Calu3 (cell line): Measurements from ENCODE around the gene GAGE13. TPM values are rescaled to one million over a fixed set of nuclear protein-coding genes. Genes with fewer than 3 reads are reported as not detected.
"Not testable (repeated sequence)": the region's sequence is repeated elsewhere in the genome, so short reads cannot be mapped to it uniquely, and the experiment has no call there.

Experiments
- BruUV-seq: library from RNA; stranded (reverse); fragments of 400-500 nt; replicated peaks from 2 replicates; lab custom pipeline; 2021; lab: Mats Ljungman, UMichigan
- CTCF ChIA-PET: fragments of 300-600 bp; sonication (Branson Sonifier 250); formaldehyde crosslinking; loops from one replicate; lab custom pipeline; 2022; ENCODE audit warnings: antibody characterized with exemption; lab: Charles Lee
- DNase-seq: peaks from one replicate; pipeline ENCODE4 v3.0.0; 2022
- H3K27ac Mint-ChIP-seq: one replicate; pipeline ENCODE4 v1.8.0; 2022; ENCODE audit warnings: mixed read lengths; ENCODE audit not compliant: unreplicated experiment
- H3K27me3 Mint-ChIP-seq: one replicate; pipeline ENCODE4 v1.8.0; 2022; ENCODE audit warnings: mixed read lengths; ENCODE audit not compliant: unreplicated experiment
- H3K36me3 Mint-ChIP-seq: one replicate; pipeline ENCODE4 v1.8.0; 2022; ENCODE audit warnings: mild to moderate bottlenecking, moderate library complexity, mixed read lengths; ENCODE audit not compliant: insufficient read depth, unreplicated experiment
- H3K4me1 Mint-ChIP-seq: one replicate; pipeline ENCODE4 v1.8.0; 2022; ENCODE audit warnings: mild to moderate bottlenecking, low read depth, mixed read lengths; ENCODE audit not compliant: unreplicated experiment
- H3K4me3 Mint-ChIP-seq: one replicate; pipeline ENCODE4 v1.8.0; 2022; ENCODE audit warnings: mild to moderate bottlenecking, low read depth, moderate library complexity, mixed read lengths; ENCODE audit not compliant: unreplicated experiment
- H3K9me3 Mint-ChIP-seq: one replicate; pipeline ENCODE4 v1.8.0; 2022; ENCODE audit warnings: low read depth, mixed read lengths; ENCODE audit not compliant: unreplicated experiment
- CTCF ChIP-seq: fragments of 200-600 bp; IDR thresholded peaks from one replicate; pipeline ENCODE4 v1.8.0; 2022; ENCODE audit warnings: antibody characterized with exemption; ENCODE audit not compliant: unreplicated experiment
- intact Hi-C: fragments of 100-400 bp; cut with micrococcal nuclease; formaldehyde crosslinking; loops from one replicate; pipeline ENCODE4 v1.10.0; 2022; ENCODE audit not compliant: unreplicated experiment
- total RNA-seq: library from RNA; stranded (reverse); gene quantifications from 2 replicates; pipeline ENCODE4 v1.2.3, GENCODE V29; 2022

The GAGE13 gene
- total RNA-seq, 1 experiment from 2014 or later = not detected

DNA sequence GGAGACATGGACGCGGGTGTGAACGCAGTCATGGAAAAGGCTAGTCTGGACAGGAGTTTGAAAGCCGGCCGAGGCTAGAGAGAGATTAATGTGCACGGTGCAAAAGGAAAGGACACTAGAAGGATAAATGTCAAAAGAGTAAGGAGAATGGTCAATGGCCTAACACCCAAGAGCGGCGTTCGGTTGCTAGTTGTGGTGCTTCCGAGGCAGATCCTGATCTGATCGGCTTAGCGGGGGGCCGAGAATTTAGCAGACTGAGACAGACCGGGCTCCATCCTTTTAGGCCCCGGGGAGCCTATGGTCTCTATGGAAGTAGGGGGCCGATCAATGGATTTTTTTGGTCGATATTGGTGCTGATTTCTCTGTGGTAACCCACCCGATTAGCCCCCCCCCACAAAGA lies 21.0 kb upstream of the GAGE13 start:
- Mint-ChIP-seq H3K4me1 (peaks cover 24% of the 10 kb centered on the region), H3K27me3 (no peaks in the 10 kb centered on the region), H3K27ac (no peak overlapping the region), H3K4me3 (no peak overlapping the region), H3K9me3 (no peaks in the 10 kb centered on the region), H3K36me3 (no peaks in the 10 kb centered on the region)
- DNase-seq = no peak
- CTCF ChIA-PET = no interaction called here
- no peak for TF ChIP-seq CTCF
- intact Hi-C loops = no loop called here
- BruUV-seq = no TSS peak

DNA sequence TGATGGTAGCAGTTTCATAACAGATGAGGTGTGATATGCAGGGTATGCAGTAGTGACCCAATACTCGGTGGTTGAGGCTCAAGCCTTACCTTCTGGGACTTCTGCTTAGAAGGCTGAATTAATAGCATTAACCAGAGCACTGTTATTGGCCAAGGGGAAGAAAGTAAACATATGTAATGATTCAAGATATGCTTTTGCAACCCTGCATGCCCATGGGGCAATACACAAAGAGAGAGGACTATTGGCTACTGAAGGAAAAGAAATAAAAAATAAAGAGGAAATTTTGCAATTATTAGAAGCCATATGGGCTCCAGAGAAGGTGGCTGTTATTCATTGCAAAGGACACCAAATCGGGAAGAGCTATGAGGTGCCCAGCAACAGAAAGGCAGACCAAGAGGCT lies 19.2 kb upstream of the GAGE13 start:
- no peaks in the 10 kb centered on the region for H3K9me3 Mint-ChIP-seq

DNA sequence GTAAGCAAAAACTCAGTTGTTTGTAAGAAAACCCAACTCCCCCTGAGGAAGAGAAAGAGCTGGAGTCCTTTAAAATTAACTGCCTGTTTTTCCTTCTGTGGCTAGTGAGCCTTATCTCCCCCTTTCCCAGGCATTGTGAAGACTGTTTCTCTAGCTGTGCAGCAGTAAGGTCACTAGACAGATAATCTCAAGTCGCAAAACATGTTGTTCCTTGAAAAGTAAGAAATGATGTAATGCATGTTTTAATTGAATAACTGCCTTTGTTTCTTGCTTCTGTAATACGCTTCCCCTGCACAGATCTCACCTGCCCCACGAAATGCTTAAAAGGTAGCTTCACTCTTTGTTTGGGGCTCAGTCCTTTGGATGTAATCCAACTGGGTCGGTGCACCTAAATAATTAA lies 15.3 kb upstream of the GAGE13 start:
- Mint-ChIP-seq H3K27me3 (no peaks in the 10 kb centered on the region), H3K36me3 (no peaks in the 10 kb centered on the region), H3K4me3 (no peak overlapping the region), H3K9me3 (no peaks in the 10 kb centered on the region), H3K27ac (no peak overlapping the region), H3K4me1 (no peaks in the 10 kb centered on the region)
- TF ChIP-seq CTCF = no peak
- BruUV-seq = no TSS peak
- DNase-seq = no peak
- CTCF ChIA-PET = no interaction called here
- intact Hi-C loops = no loop called here

More for the DNA sequence above, 19.2 kb upstream of the GAGE13 start:
- Mint-ChIP-seq H3K27ac (no peak overlapping the region), H3K27me3 (no peaks in the 10 kb centered on the region), H3K4me1 (peaks cover 24% of the 10 kb centered on the region), H3K36me3 (no peaks in the 10 kb centered on the region), H3K4me3 (no peak overlapping the region)
- no peak for DNase-seq
- CTCF ChIA-PET = no interaction called here
- no TSS peak for BruUV-seq
- no peak for TF ChIP-seq CTCF
- intact Hi-C loops = no loop called here

GRCh38 chrX:49321737-49322136 lies 9.6 kb upstream of the GAGE13 start, which contains the start of gene GAGE12J:
GAGE12J (plus strand) TSS chrX:49322037; CDS start chrX:49323194, 1,157 bp downstream.
- H3K4me1 Mint-ChIP-seq, H3K9me3 Mint-ChIP-seq, DNase-seq, H3K27ac Mint-ChIP-seq, H3K4me3 Mint-ChIP-seq, intact Hi-C loops, BruUV-seq, H3K36me3 Mint-ChIP-seq, CTCF ChIA-PET, H3K27me3 Mint-ChIP-seq: not testable (repeated sequence)

GRCh38 chrX:49322266-49322665 lies 9.1 kb upstream of the GAGE13 start:
- H3K4me3 Mint-ChIP-seq, H3K27me3 Mint-ChIP-seq, H3K9me3 Mint-ChIP-seq, DNase-seq, H3K27ac Mint-ChIP-seq, BruUV-seq, H3K4me1 Mint-ChIP-seq, intact Hi-C loops, CTCF ChIA-PET, H3K36me3 Mint-ChIP-seq: not testable (repeated sequence)

DNA sequence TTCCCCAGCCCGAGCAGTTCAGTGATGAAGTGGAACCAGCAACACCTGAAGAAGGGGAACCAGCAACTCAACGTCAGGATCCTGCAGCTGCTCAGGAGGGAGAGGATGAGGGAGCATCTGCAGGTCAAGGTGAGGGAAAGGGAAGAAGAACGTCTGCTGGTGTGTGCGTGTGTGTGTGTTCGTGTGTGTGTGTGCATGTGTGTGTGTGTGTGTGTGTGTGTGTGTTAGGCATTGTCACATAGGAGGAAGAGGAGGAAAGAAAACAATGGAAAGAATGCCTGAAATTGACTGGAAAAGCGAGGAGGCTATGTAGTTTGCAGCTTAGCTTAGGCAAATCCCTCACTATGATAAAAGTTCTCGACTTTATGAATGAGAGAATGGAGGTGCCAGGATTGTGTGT lies 7.6 kb upstream of the GAGE13 start:
- H3K4me1 Mint-ChIP-seq, BruUV-seq, CTCF ChIA-PET, H3K36me3 Mint-ChIP-seq, H3K27ac Mint-ChIP-seq, H3K9me3 Mint-ChIP-seq, intact Hi-C loops, DNase-seq, H3K4me3 Mint-ChIP-seq, H3K27me3 Mint-ChIP-seq: not testable (repeated sequence)

DNA sequence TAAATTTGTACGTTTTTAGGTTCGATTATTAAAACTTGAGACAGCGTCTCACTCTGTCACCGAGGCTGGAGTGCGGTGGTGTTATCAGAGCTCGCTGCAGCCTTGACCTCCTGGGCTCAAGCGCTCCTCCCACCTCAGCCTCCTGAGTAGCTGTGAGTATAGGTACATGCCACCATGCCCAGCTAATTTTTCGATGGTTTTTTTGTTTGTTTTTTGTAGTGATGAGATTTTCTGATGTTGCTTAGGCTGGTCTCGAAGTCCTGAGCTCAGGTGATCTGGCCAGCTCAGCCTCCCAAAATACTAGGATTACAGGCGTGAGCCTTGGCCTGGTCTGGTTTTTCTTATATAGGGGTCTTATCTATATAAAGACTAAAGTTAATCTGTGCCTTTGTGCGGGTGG lies 961 bp upstream of the GAGE13 start:
- H3K27me3 Mint-ChIP-seq, intact Hi-C loops, DNase-seq, H3K4me1 Mint-ChIP-seq, H3K9me3 Mint-ChIP-seq, H3K27ac Mint-ChIP-seq, CTCF ChIA-PET, BruUV-seq, H3K4me3 Mint-ChIP-seq, H3K36me3 Mint-ChIP-seq: not testable (repeated sequence)

- intact Hi-C loops, CTCF ChIA-PET, H3K27ac Mint-ChIP-seq, H3K4me3 Mint-ChIP-seq, H3K9me3 Mint-ChIP-seq, H3K27me3 Mint-ChIP-seq, H3K36me3 Mint-ChIP-seq, DNase-seq, BruUV-seq, H3K4me1 Mint-ChIP-seq: not testable (repeated sequence)
Measured at GRCh38 chrX:49331841-49332240, 459 bp downstream of the GAGE13 start.
